Activated naive CD4-positive, alpha-beta T cell treated with anti-CD3 and anti-CD28 coated beads, Interleukin-2, amount 10 ng/mL, durations not matched to agents 5 hours and 36 hours (primary cell): ENCODE data around the gene PLOD3. TPM values are rescaled to one million over a fixed set of nuclear protein-coding genes. Genes with fewer than 3 reads are reported as not detected.

ENCODE experiments used
- microRNA-seq: library from miRNA; unstranded; fragments of <30 nt; microRNA quantifications from one replicate; pipeline ENCODE4 v1.2.0, GENCODE V29; 2022; ENCODE audit warnings: borderline microRNAs expressed, borderline replicate concordance
- total RNA-seq, 2 experiments: library from RNA; stranded (reverse); gene quantifications; one replicate each; pipeline ENCODE4 v1.2.3, GENCODE V29; 2021

PLOD3 gene, protein sequence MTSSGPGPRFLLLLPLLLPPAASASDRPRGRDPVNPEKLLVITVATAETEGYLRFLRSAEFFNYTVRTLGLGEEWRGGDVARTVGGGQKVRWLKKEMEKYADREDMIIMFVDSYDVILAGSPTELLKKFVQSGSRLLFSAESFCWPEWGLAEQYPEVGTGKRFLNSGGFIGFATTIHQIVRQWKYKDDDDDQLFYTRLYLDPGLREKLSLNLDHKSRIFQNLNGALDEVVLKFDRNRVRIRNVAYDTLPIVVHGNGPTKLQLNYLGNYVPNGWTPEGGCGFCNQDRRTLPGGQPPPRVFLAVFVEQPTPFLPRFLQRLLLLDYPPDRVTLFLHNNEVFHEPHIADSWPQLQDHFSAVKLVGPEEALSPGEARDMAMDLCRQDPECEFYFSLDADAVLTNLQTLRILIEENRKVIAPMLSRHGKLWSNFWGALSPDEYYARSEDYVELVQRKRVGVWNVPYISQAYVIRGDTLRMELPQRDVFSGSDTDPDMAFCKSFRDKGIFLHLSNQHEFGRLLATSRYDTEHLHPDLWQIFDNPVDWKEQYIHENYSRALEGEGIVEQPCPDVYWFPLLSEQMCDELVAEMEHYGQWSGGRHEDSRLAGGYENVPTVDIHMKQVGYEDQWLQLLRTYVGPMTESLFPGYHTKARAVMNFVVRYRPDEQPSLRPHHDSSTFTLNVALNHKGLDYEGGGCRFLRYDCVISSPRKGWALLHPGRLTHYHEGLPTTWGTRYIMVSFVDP
- 10 to 100 TPM; 68.7 to 73.0 TPM for total RNA-seq

DNA sequence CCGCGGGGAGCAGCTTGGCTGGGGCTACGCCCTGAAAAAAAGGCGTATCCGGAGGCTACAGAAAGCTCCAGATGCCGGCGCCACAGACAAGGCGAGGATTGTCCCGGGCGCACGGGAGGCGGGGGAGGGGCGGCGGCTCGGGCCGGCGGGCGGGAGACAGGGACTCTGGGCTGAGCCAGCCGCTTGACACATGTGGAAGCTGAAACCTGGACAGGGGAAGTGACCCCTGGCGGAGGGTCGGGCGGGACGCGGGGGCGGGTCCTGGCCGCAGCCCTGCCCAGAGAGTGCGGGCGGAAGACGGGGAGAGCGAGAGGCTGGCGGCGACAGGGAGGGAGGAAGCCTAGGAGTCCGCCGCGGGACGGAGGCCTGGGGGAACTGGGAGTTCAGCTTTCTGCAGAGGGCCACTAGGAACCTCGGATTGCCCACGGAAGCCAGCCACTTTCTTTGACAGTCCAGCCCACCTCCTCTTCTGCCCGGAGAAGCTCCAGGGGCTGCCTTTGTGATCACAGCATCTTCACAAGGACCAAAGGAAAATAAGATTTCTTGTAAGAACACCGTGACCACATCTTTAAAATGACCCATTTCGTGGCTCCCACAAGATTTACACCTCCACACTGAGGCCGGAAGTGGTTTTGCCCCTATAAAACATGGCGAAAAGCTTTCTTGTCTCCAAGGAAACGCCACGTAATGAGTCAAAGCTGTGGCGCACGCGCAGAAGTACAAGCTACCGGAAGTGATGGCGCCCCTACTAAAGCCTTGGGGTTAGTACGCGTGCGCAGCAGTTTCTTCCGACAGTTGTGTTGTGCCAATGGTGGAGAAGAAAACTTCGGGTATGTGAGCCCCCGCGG, at the start of gene PLOD3, which contains the start of gene ZNHIT1:
TSS of gene PLOD3 (minus strand) at position 194 of the 848 bp plus-strand sequence. CDS start 307 bp downstream, outside the sequence.
TSS of gene ZNHIT1 (plus strand) at position 778 of the 848 bp plus-strand sequence. CDS start at position 809, 31 bp downstream.

GRCh38 chr7:101244375-101245146, 27.2 kb upstream of the PLOD3 start, which contains the start of gene FIS1:
Gene FIS1 (minus strand): TSS chr7:101245081. CDS start chr7:101245004, 77 bp downstream.

DNA sequence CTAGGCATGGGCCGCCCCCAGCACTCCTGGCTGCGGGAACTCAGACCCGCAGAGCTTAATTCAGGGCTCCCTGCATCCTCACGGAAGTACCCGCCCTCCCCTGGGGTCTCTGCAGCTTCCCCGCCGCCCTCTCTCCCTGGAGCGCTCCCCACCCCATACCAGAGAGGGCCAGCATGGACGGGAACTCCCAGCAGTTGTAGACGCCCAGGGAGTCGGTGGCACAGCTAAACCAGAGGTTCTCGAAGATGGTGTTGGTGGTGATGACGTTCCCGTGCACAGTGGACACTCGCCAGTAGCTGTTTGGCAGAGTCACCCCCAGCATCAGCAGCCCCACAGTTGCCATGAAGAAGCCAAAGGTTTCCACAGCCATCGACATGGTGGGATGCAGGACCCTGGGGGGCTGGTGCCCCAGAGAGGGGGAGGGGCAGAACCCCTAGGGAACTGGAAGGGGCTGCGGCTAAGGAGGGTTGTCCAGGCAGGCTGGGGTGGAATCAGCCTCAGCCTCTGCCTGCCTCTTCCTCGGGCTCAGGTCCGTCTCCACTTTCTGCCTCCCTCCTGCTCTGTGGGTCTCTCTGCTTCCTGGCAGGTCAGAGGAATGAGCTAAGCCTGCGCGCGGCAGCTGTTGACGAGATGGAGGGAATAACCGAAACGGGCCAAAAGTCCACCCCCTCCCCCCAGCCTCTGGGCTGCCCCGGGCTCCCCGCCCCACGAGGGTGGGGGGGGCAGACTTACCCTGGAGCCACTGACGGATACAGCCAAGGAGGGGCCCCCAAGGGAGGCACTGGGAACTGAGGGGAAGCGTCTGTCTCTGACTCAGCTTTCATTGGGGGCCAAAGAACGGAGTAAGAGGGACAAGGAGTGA, 20.1 kb upstream of the PLOD3 start, which contains the start of gene CLDN15:
TSS of gene CLDN15 (minus strand) at position 597 of the 862 bp plus-strand sequence. CDS start at position 376, 221 bp downstream.

DNA sequence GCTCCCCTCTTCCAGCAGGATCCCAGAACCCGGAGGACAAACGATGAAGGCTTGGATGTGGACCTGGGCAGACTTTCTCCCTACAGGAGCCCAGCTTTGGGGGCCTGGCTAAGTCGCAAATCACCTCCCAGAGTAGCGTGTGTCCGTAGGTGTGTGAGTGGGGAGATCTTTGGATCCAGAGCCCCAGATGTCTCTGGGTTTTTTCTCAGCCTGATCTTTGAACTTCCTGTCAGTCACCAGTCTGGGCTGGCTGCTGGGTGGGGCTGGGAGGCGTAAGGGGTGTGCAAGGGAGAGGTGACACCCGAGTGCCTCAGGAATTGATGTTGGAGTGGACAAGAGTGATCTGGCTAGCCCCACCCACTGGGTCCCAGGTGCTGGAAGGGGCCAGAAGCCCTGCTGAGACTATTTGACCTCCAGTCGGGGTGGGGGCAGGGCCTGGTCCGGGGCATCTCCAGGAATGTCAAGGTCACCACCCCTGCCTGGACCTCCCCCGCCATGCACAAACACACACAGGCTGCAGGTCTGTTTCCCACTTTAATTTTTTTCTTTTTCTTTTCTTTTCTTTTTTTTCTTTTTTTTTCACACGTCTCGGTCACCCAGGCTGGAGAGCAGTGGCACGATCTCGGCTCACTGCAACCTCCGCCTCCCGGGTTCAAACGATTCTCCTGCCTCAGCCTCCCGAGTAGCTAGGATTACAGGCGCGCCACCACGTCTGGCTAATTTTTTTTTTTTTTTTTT, 16.4 kb downstream of the PLOD3 start, which contains the start of gene MOGAT3:
TSS of gene MOGAT3 (minus strand) at position 175 of the 738 bp plus-strand sequence. CDS start 182 bp downstream, outside the sequence.

DNA sequence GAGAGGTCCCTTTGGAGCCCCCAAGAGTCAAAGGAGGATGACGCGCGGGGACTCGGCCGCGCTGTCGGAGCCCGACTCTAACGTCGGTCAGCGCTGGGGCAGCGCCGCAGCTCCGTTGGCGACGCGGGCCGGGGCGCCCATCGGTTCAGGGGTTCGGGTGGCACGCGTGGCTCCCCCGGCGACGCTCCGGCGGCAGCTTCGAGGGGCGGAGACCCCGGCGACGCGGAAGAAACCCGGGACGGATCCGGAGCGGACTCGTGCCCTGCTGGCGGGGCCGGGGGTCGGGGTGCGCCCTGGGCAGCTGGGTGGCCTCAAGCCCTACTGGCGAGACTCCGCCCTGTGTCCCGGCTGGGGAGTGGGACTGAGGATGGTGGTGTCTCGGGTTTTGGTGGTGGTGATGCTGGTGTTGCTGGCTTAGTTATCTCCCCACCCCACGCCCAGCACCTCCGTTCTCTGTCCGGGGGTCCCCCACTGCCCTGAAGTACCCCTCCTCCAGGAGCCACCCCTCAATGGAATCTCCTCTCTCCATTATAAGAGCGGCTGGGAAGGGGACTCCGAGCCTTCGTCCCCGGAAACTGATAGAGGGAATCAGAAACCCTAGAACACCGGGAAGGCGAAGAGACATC, 37.1 kb downstream of the PLOD3 start, which contains the start of gene NAT16:
TSS of gene NAT16 (minus strand) at position 164 of the 626 bp plus-strand sequence. CDS start 5,486 bp downstream, outside the sequence.

DNA sequence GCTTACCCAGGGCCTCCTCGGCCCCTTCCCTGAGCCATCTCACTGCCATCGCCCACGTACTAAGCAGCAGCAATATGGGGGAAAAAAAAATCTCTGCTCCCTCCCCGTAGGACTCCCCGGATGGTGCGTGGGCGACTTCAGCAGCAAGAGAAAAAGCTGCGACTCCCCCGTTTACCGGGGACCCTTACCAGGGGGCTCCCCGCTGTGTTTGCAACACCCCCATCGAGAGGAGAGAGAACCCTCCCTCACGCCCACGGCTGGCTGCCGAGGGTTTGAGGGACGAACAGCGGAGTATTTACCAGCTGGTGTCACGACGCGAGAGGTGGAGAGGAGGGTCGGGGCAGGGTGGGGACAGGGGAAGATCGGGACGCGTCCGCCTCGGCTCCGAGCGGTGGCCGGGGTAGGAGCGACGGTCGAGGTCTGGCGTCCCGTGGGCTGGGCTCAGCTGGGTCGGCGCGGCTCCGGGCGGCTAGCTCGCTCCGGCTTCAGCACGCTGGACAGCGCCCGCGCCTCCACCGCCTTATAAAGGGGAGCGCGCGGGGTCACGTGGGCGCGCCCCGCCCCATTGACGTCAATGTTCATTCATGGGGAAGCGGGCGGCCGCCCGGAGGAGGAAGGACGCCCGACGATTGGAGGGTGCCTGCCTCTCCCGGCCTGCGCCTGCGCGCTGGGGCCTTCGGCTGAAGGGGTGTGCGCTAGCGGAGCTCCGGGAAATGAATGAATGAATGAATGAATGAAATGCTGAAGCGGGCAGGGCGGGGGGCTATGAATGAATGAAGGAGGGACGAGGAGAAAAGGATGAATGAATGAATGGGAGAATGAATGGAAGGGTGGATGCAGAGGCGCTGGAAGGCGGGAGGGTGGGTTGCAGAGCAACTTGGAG, 52.1 kb downstream of the PLOD3 start, which contains the start of gene VGF:
TSS of gene VGF (minus strand) at position 495 of the 883 bp plus-strand sequence. CDS start 726 bp downstream, outside the sequence.

Small RNA genes lying within 50 kb of the gene (microRNA-seq; reads per million reads assigned to microRNA genes)
- not detected for gene MIR4653

Other genes with a start within 250 kb of the PLOD3 start
- gene MUC12, start 248.0 kb downstream of the PLOD3 start, total RNA-seq = not detected
- gene MUC17, start 197.5 kb downstream of the PLOD3 start, total RNA-seq = not detected
- gene TRIM56, start 132.1 kb downstream of the PLOD3 start, total RNA-seq = 10 to 100 TPM; 51.8 to 54.3 TPM
- under 1 TPM; 0.18 to 0.22 TPM for gene SERPINE1, start 90.5 kb downstream of the PLOD3 start, total RNA-seq
- gene AP1S1, start 63.1 kb downstream of the PLOD3 start, total RNA-seq = 10 to 100 TPM; 32.1 to 40.8 TPM
- gene VGF, start 52.0 kb downstream of the PLOD3 start, total RNA-seq = under 1 TPM; 0.14 to 0.25 TPM
- gene NAT16, start 37.3 kb downstream of the PLOD3 start, total RNA-seq = not detected
- gene MOGAT3, start 16.5 kb downstream of the PLOD3 start, total RNA-seq = under 1 TPM in 1 of 2 experiments, not detected in 1; 0.18 TPM
- 10 to 100 TPM; 62.6 to 62.7 TPM for gene ZNHIT1, start 584 bp upstream of the PLOD3 start, total RNA-seq
- gene CLDN15, start 20.2 kb upstream of the PLOD3 start, total RNA-seq = 10 to 100 TPM; 23.8 to 24.1 TPM
- gene FIS1, start 27.5 kb upstream of the PLOD3 start, total RNA-seq = 100 to 1,000 TPM; 121 to 122 TPM
- gene IFT22, start 104.2 kb upstream of the PLOD3 start, total RNA-seq = 1 to 10 TPM; 8.5 to 8.7 TPM
- not detected for gene COL26A1, start 145.3 kb upstream of the PLOD3 start, total RNA-seq